HG03039 (cell line): Measurements from ENCODE around the gene KIAA0040.
"Not testable (repeated sequence)": the region's sequence is repeated elsewhere in the genome, so short reads cannot be mapped to it uniquely, and the experiment has no call there.

ENCODE experiments used
- ATAC-seq: cut with Tn5 transposase; IDR thresholded peaks from one replicate; pipeline ENCODE4 v1.9.1; 2021; ENCODE audit warnings: mild to moderate bottlenecking, moderate library complexity; ENCODE audit not compliant: unreplicated experiment

Gene KIAA0040

DNA sequence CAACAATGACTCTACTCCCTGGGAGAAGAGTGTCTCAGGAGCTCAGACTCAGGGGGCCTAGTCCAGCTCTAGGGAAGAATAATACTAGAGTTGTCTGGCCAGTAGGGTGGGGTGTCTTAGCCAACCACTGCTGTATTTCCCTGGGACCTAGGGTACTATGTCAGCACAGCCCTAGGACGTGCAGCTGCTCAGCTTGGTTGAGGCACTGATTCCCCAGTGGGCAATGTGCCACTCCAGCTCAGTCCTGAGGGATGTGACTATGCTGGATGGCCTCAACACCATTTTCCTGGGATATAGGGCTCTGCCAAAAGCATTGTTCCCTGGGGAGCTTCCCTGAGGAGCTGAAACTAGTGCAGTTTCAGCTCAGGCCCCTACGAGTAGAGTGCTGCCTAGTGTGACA is 77.6 kb downstream of the KIAA0040 start:
- no peak for ATAC-seq

DNA sequence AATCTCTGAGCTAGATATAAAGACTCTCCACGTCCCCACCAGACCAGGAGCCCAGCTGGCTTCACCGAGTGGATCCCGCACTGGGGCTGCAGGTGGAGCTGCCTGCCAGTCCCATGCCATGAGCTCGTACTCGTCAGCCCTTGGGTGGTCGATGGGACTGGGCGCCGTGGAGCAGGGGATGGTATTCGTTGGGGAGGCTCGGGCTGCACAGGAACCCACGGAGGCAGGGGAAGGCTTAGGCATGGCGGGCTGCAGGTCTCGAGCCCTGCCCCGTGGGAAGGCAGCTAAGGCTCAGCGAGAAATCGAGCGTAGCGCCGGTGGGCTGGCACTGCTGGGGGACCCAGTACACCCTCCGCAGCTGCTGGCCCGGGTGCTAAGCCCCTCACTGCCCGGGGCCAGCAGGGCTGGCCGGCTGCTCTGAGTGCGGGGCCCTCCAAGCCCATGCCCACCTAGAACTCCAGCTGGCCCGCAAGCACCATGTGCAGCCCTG is 84.2 kb downstream of the KIAA0040 start:
- not testable (repeated sequence) for ATAC-seq
